SHP77 (cell line): Measurements from ENCODE around the gene TPBGL.

Experiments
- DNase-seq, 2 experiments: peaks; one replicate each; lab custom pipeline; 2025; lab: John Stamatoyannopoulos, UW

TPBGL gene

DNA sequence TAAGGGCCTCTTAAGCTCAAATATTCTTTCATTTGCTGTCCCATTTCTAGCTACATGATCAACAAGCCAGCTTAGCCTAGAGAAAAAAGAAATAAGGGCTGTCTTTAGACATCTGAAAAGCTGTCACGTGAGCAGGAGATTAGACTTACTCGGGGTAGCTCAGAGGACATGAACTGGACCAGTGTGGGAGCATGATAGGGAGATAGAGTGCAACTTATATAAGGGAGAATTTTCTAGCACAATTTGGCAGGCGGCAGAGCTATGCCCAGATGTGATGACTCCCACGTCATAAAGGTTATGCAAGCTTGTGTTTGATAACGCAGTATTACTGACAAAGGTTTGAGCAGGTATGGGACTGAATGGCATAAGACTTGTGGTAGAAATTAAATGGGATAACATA lies 28.2 kb upstream of the TPBGL start:
- no peak for DNase-seq

GRCh38 chr11:75214411-75214821 lies 26.2 kb upstream of the TPBGL start:
- DNase-seq: peak in 1 of 2 experiments; percentile 5

DNA sequence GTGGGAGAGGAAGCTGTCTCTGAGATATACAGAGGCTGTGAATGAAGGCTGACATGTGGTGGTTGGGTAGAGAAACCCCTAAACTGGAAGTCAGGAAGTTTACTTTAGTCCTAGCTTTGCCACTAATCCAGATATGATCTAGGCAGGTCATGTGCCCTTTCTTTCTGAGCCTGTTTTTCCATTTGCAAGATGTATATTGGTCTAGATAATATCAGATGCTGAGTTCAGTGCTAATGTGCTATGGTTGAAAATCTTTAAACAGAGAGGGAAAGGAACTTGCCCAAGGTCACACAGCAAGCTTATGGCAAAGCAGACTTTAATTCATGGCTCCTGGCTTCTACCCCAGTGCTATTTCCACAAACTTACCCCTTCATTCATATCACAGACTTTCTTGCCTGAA lies 25.7 kb upstream of the TPBGL start:
- DNase-seq: no peak

DNA sequence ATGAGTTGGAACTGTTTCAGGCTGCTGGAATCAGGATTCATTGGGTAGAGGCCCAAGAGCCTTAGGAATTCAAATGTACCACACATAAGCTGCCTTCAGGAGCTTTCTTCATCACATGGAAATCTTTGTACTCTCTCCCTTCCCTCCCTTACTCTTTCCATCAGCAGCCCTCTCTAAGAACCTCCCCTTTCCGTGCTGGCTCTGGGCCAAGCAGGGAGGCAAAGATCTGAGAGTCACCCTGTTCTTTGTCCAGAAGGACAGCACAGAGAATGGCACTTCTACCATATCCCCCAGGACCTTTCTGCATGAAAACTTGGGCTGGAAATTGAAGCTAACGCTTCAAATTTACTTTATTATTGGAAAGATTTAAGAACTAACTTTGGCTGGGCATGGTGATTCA lies 20.7 kb upstream of the TPBGL start:
- DNase-seq: no peak

DNA sequence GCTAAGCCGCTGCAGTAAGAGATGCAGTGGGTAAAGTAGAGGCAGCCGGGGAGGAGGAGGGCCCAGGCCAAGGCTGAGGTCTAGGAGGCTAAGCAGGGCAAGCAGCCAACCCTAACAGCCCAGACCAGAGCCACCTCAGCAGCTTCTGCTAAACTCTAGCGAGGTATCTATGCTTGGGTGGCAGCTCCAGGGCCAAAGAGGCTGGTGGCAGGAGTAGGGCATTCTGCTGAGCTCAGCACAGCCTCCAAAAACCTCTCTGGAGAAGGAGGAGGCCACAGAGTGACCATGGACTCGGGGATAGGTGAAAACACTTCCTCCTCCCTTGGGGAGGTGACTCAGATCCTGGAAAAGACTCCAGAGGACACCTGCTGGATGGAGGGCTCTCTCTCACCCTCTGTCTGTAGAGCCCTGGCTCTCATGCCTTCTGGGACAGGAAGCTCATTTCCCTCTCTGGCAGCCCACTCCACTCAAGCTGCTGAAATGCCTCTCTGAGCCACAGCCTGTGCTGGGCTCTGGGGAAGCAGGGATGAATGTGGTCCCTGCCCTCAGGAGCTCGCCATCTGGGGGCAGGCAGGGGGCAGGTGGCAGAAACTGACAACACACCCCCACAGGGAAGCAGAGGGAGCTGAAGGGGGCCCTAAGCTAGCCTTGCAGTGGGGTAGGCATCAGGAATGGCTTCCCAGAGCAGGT lies 16.5 kb upstream of the TPBGL start:
- peak in 1 of 2 experiments; percentile 33 for DNase-seq

GRCh38 chr11:75225794-75226193 lies 14.8 kb upstream of the TPBGL start:
- no peak for DNase-seq

DNA sequence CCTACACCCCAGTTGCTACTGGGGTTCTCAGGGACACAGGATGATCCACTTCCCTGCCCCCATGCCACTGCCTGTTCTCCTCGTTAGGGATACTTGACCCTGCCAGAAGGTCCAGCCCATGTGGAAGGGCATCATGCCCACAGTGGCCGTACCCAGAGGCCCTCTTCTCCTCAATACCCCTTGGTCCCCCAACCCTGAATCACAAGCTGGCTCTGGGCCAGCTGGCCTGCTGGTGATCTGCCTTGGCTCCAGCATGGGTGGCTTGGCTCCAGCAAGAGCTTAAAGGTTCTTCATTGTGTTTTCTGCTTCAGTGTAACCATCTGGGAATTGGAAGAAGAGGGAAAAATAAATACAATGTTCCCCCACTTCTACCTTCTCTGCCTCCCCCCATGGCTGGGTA lies 11.1 kb upstream of the TPBGL start:
- no peak for DNase-seq

GRCh38 chr11:75230621-75231020 lies 10.0 kb upstream of the TPBGL start:
- no peak for DNase-seq

DNA sequence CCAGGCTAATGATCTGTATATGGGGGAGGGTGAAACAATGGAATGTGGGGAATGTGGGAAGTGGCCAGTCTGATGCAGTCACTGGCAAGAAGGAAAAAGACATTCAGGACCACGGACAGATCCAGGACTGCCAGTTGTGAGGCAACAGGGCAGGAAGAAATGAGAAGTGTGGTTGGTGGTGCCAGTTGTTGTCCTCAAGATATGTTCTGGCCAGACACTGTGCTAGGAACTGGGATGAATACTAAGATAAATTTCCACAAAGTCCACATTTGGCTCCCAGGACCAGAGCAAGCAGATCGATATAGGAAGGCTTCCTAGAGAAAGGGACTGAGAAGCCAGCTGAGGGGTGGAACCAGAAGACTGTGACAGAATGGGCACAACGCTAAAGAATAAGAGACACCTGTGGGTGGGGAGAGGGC lies 6.8 kb upstream of the TPBGL start:
- DNase-seq: no peak

DNA sequence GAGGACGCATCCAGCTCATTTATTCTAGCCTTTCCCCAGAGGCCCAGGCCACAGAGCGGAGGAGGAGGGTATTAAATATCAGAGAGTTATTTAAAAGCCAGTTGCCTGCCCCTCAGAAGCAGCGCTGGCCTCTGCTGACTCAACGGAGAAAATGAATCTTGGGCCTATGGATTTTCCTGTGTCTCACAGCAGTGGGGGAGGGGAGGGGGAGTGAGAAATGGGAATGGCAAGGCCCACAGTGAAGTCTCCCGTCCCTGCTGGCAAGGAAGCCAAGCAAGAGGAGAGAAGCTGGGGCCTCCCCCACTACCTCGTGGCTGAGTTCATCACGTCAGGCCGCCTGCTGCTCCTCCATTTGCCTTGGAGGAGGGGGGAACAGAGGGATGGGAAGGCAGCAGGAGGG lies 4.5 kb upstream of the TPBGL start:
- no peak for DNase-seq

GRCh38 chr11:75237050-75237449 lies 3.5 kb upstream of the TPBGL start:
- DNase-seq: no peak

DNA sequence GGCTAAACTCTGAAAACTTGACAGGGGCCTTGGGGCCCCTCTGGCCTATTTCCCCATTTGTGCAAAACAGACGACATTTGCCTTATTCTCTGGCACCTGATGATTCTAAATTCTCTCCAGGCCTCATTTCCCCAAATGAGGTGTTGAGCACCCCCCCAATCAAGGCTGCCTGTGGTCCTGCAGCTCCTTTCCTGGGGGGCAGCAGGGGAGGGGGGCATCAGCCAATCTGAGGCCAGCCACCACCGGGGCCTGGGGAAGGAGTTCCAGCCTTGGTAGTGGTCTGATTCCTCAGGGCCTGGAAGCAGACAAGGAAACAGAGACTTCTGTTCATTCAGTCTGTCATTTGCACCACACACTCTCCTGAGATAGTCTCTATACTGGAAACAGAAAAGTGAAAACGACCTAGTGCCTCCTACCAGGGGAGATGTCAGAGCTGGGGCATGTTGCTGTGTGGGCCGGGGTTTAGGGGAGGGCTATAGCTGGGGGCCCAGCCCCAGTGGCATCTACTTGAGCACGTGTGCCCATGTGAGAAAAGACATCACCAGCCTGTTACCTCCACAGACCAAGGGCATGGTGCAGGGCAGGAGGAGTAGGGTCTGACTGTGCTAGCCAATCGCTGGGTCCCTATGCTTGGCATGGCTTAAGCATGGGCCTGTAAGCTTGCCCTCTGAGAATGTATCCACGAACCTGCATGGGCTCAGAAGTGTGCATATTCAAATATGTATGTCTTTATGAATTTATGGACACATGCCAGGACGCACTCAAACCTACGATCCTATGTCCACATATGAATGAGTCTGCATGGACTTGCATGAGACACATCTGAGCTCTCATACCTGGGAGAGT lies 1.8 kb upstream of the TPBGL start:
- DNase-seq: no peak

GRCh38 chr11:75239531-75240290 lies 863 bp upstream of the TPBGL start:
- no peak for DNase-seq

GRCh38 chr11:75241036-75241905 lies 697 bp downstream of the TPBGL start:
- peak; percentile 83 to 85 for DNase-seq

DNA sequence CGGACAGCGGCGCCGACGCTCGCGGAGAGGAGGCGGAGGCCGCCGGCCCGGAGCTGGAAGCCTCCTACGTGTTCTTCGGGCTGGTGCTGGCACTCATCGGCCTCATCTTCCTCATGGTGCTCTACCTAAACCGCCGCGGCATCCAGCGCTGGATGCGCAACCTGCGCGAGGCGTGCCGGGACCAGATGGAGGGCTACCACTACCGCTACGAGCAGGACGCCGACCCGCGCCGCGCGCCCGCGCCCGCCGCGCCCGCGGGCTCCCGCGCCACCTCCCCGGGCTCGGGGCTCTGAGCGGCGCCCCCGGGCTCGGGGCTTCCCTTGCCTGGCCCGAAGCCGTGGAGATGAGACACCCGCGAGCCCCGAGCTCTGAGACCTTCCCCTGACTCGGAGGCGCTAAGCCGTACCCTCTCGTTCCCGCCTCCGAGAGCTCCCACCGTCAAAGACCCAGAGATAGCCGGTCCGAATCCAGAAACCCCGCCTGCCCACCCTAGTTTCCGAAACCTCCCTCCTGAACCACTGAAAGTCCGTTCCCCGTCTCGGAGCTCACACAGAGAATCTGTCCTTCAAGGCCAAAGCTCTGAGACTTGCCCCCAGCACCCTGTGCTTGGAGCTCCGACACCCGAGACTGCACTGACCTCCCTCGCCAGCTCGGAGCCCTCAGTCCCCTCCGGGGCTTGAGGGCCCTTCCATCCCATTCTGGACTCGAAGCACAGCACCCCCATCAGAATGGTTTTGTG lies 1.5 kb downstream of the TPBGL start:
- DNase-seq: no peak

GRCh38 chr11:75242722-75243600 lies 2.4 kb downstream of the TPBGL start:
- DNase-seq: no peak

DNA sequence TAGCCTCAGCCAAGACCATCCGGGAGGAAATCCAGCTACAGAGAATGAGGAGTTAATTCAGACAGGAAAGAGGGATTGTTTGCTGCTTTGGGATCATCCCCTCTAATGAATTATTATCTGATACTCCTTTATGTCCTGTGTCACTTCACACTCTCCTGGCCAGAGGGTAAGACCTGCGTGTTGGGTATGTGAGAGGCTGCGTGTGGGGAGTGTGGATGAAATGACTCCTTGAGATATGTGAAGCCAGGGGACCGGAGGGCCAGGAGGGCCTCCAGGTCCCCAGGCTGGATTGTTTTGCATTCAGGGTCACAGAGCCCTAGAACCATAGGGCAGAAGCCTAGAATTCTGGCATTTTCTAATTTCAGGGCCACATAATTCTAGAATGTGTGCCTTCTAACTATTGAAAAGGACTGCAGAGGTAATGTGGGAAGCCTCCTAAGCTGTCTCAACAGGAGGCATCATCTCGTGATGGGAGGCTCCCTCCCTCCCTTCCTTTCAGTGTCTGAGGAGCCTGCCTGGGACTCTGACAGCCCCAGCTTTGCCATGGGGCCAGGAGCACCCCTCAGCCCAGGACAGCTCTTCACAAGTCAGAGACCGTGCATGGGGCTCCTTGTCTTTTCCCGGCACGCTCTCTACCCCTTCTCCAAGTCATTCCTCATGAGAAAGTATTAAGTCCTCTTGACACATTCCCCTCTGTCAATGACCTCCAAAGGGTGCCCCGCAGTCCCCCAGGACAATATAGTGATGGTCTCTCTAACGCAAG lies 3.7 kb downstream of the TPBGL start:
- no peak for DNase-seq

DNA sequence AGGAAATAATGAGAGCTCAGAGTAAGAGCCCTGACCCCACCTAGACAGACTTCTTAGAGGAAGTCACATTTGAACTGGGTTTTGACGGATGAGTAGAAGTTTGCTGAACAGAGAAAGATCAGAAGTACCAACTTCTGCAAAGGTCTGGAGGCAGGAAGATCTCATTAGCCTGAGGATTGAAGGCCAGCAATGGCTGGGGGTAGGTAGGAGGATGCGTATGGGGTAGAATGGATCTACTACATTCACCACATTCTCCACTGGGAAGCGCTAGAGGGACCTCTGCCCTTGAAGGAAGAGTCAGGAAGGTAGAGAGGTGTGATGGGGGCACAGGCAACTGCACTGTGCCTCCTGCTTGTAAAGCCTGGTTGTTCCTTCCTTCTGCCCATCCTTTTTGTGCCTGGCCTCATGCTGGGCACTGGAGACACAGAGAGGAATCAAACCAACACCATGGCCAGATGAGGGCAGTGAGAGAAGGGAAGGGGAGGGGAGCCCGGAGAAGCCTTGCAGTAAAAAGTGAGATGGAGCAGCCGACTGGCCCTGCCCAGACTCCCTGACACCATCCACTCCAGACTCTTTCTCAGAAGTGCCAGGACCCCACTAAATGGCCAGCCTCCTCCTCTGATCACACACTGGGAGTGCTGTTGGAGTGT lies 4.9 kb downstream of the TPBGL start:
- no peak for DNase-seq
